ENCODE measurements around the gene PCDH15.

Gene PCDH15

GRCh38 chr10:54067361-54067760 lies 733.7 kb downstream of the PCDH15 start:
- H3K4me2 ChIP-seq (ENCODE audit: low read depth, low read length, poor library complexity, severe bottlenecking) = no peak overlapping the region
- no peaks in the 10 kb centered on the region for H3K36me3 ChIP-seq (ENCODE audit: insufficient read depth, low read length)
- H3F3A ChIP-seq (ENCODE audit: low read depth) = no peaks in the 10 kb centered on the region
- no peaks in the 10 kb centered on the region for H3K9me2 ChIP-seq (replicated peaks; ENCODE audit: low read depth, low read length)
- no peak overlapping the region for H3K4me3 ChIP-seq (ENCODE audit: low read length, poor library complexity, severe bottlenecking)
- H2AFZ ChIP-seq (ENCODE audit: low read length) = no peak overlapping the region
- no peak overlapping the region for H3K9ac ChIP-seq (ENCODE audit: low read depth, low read length, poor library complexity, severe bottlenecking)
- no peaks in the 10 kb centered on the region for H3K27me3 ChIP-seq (ENCODE audit: insufficient read depth, low read length, poor library complexity, severe bottlenecking)
- H3K9me3 ChIP-seq (ENCODE audit: insufficient read depth, low read depth, low read length) = no peaks in the 10 kb centered on the region
- no peaks in the 10 kb centered on the region for H4K20me1 ChIP-seq (ENCODE audit: insufficient read depth, low read length, poor library complexity, severe bottlenecking)
- H3K4me1 ChIP-seq (ENCODE audit: insufficient read depth, low read length, poor library complexity, severe bottlenecking) = no peaks in the 10 kb centered on the region
- no peak for TF ChIP-seq EZH2phosphoT487 (IDR thresholded peaks at IDR 0.05; ENCODE audit: borderline replicate concordance)
- TF ChIP-seq CTCF (conservative IDR thresholded peaks at IDR 0.05; ENCODE audit: low read length) = no peak
- H3K79me2 ChIP-seq (ENCODE audit: insufficient read depth, low read length) = no peaks in the 10 kb centered on the region

GRCh38 chr10:54066646-54067045 lies 734.4 kb downstream of the PCDH15 start:
- Histone ChIP-seq H3K9ac (ENCODE audit: low read depth, low read length, poor library complexity, severe bottlenecking) (no peak overlapping the region), H3K4me3 (ENCODE audit: low read length, poor library complexity, severe bottlenecking) (no peak overlapping the region), H3K4me2 (ENCODE audit: low read depth, low read length, poor library complexity, severe bottlenecking) (no peak overlapping the region), H2AFZ (ENCODE audit: low read length) (no peak overlapping the region), H3K9me2 (replicated peaks; ENCODE audit: low read depth, low read length) (no peaks in the 10 kb centered on the region), H3K27me3 (ENCODE audit: insufficient read depth, low read length, poor library complexity, severe bottlenecking) (no peaks in the 10 kb centered on the region), H3K79me2 (ENCODE audit: insufficient read depth, low read length) (no peaks in the 10 kb centered on the region), H3K4me1 (ENCODE audit: insufficient read depth, low read length, poor library complexity, severe bottlenecking) (no peaks in the 10 kb centered on the region), H3K36me3 (ENCODE audit: insufficient read depth, low read length) (no peaks in the 10 kb centered on the region), H4K20me1 (ENCODE audit: insufficient read depth, low read length, poor library complexity, severe bottlenecking) (no peaks in the 10 kb centered on the region), H3K9me3 (ENCODE audit: insufficient read depth, low read depth, low read length) (no peaks in the 10 kb centered on the region), H3F3A (ENCODE audit: low read depth) (no peaks in the 10 kb centered on the region)
- no peak for TF ChIP-seq EZH2phosphoT487 (IDR thresholded peaks at IDR 0.05; ENCODE audit: borderline replicate concordance)

GRCh38 chr10:54065106-54065505 lies 735.9 kb downstream of the PCDH15 start:
- Histone ChIP-seq H3K36me3 (ENCODE audit: insufficient read depth, low read length) (no peaks in the 10 kb centered on the region), H4K20me1 (ENCODE audit: insufficient read depth, low read length, poor library complexity, severe bottlenecking) (no peaks in the 10 kb centered on the region), H3K9me2 (replicated peaks; ENCODE audit: low read depth, low read length) (no peaks in the 10 kb centered on the region), H3K4me1 (ENCODE audit: insufficient read depth, low read length, poor library complexity, severe bottlenecking) (no peaks in the 10 kb centered on the region), H3K27me3 (ENCODE audit: insufficient read depth, low read length, poor library complexity, severe bottlenecking) (no peaks in the 10 kb centered on the region), H3K4me3 (ENCODE audit: low read length, poor library complexity, severe bottlenecking) (no peak overlapping the region), H3K79me2 (ENCODE audit: insufficient read depth, low read length) (no peaks in the 10 kb centered on the region), H3F3A (ENCODE audit: low read depth) (no peaks in the 10 kb centered on the region), H3K9me3 (ENCODE audit: insufficient read depth, low read depth, low read length) (no peaks in the 10 kb centered on the region), H3K9ac (ENCODE audit: low read depth, low read length, poor library complexity, severe bottlenecking) (no peak overlapping the region), H2AFZ (ENCODE audit: low read length) (no peak overlapping the region), H3K4me2 (ENCODE audit: low read depth, low read length, poor library complexity, severe bottlenecking) (no peak overlapping the region)
- TF ChIP-seq CTCF (conservative IDR thresholded peaks at IDR 0.05; ENCODE audit: low read length) (no peak), EZH2phosphoT487 (IDR thresholded peaks at IDR 0.05; ENCODE audit: borderline replicate concordance) (no peak)

- no peak overlapping the region for H3K4me3 ChIP-seq (ENCODE audit: low read length, poor library complexity, severe bottlenecking)
- no peaks in the 10 kb centered on the region for H3K4me1 ChIP-seq (ENCODE audit: insufficient read depth, low read length, poor library complexity, severe bottlenecking)
- no peaks in the 10 kb centered on the region for H3K36me3 ChIP-seq (ENCODE audit: insufficient read depth, low read length)
- no peak overlapping the region for H3K9ac ChIP-seq (ENCODE audit: low read depth, low read length, poor library complexity, severe bottlenecking)
- H4K20me1 ChIP-seq (ENCODE audit: insufficient read depth, low read length, poor library complexity, severe bottlenecking) = no peaks in the 10 kb centered on the region
- no peaks in the 10 kb centered on the region for H3K9me3 ChIP-seq (ENCODE audit: insufficient read depth, low read depth, low read length)
- H3K79me2 ChIP-seq (ENCODE audit: insufficient read depth, low read length) = no peaks in the 10 kb centered on the region
- TF ChIP-seq EZH2phosphoT487 (IDR thresholded peaks at IDR 0.05; ENCODE audit: borderline replicate concordance) (no peak), CTCF (conservative IDR thresholded peaks at IDR 0.05; ENCODE audit: low read length) (no peak)
- H3F3A ChIP-seq (ENCODE audit: low read depth) = no peaks in the 10 kb centered on the region
- H2AFZ ChIP-seq (ENCODE audit: low read length) = no peak overlapping the region
- no peaks in the 10 kb centered on the region for H3K27me3 ChIP-seq (ENCODE audit: insufficient read depth, low read length, poor library complexity, severe bottlenecking)
- no peak overlapping the region for H3K4me2 ChIP-seq (ENCODE audit: low read depth, low read length, poor library complexity, severe bottlenecking)
- no peaks in the 10 kb centered on the region for H3K9me2 ChIP-seq (replicated peaks; ENCODE audit: low read depth, low read length)
These were observed 736.8 kb downstream of the PCDH15 start for GRCh38 chr10:54064215-54064614.

Measured in Loucy (cell line).